Activated CD4-positive, alpha-beta T cell treated with anti-CD3 and anti-CD28 coated beads, Interleukin-2, amount 50 U/mL, for 1 hour (primary cell): ENCODE data around the gene ARHGAP6.

Experiments
- DNase-seq: peaks from one replicate; pipeline ENCODE4 v3.0.0-alpha.2; 2020

Gene ARHGAP6

DNA sequence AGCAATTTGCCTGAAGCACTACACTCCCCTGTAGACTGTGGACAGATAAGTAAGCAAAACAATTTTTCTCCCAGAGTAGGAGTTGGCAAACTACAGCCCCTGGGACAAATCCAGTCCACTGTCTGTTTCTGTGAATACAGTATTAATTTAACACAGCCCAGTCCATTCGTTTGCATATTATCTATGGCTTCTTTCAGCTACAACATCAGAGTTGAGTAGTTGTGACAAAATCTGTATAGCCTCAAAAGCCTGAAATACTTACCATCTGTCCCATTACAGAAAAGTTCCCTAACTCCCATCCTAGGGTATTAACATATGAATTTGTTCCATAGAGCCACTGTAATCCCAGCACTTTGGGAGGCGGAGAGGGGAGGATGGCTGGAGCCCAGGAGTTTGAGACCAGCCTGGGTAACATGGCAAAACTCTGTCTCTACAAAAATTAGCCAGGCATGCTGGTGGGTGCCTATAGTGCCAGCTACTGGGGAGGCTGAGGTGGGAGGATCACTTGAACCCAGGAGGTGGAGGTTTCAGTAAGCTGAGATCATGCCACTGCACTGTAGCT lies 319.5 kb downstream of the ARHGAP6 start:
- no peak for DNase-seq

DNA sequence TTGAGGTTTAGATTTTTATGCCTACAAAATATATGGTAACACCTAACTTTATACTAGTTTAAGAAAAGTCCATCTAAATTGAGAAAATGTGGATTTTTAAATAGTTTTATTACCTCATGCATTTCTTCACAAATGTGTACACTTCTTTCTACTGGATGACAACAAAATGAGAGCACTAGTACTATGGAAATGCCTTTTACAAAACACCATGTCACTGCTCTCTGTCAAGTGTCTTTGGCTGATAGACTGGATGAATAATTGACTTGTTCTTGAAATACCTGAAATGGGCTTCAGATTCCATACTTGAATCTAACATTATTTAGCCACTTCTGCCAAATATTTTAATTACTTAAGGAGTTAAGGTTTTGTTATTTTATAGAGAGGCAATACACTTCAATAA lies 323.0 kb downstream of the ARHGAP6 start:
- DNase-seq: no peak

DNA sequence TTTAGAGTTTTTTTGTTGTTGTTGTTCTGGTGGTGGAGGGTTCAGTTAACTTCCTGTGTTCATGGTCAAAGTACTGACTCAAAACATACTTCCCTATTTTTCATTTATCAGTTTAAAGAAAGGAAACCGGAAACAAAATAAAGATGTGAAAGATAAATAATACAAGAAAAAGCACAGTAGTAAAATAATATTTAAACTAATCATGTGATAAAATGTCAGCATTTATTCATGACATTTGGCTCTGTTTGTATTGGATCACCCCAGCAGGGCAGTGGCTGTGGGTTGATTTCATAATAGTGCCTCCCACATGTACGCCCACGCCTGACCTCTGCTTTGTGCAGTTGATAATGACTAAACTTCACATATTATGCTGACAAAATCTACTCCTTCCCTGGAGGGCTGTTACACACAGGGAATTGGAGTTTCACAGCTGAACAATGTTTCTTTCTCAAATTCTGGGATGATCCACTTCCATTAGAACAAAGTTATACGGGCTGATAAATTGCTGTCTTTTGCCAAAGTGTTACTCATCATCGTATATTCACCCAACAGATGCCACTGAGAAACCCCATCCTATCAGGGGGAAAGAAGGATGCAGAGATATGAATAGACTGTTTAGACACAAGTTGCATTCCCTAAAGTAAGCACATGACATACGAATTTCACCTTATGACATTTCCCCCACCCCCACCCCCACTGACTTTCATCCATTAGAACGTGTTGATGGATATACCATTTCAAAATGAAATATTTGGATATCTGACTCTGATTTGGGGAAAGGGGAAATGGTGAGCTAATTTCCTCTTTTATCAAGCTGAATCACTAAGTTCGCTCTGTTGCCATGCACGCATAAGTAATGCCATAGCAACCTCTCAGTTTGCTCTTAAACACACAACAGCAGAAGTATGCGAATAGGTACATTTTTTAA lies 324.2 kb downstream of the ARHGAP6 start:
- no peak for DNase-seq

DNA sequence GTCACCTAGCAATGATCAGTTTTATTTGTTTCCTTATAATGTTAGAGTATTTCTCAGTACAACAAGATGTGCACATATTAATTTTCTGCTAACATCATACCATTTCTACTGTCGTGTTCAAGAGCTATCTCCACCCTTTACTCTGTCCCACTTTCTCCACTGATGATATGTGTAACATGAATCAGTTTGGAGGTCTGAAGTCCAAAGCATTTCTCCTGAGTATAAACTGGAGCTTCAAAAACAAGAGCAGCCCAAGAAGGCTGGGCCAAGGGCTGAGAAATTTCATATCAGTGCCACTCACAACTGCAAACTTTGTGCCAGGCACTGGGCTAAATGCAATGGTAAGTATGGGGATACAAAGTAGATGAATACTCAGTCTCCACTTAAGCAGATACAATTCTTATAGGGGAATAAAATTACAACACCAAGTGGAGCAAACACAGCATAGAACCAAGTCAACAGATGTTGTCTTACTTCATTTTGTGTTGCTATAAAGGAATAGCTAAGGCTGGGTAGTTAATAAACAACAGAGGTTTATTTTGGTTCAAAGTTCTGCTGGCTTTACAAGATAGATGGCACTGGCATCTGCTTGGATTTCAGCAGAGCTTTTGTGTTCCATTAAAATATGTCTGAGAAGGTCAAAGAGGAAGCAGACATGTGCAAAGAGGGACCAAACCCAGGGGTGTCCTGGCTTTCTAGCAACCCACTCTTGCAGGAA lies 328.3 kb downstream of the ARHGAP6 start:
- no peak for DNase-seq

DNA sequence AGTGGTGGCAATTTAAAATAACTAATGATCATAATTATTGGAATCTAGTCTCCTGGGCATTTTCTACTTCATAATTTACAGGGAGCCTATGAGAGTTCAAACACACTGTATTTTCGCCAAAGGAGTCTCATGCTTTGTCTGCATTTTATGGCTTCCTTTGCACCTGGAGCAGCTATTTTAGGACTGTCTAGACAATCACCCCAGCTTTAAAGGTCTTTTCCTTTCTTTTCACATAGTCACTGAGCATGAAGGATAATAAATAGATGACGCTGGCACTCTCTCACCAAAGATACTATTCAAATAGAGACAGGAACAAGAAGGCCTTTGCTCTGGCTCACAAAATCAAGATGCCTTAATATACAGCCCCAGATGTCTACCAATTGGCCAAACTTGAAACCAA lies 329.5 kb downstream of the ARHGAP6 start:
- no peak for DNase-seq

DNA sequence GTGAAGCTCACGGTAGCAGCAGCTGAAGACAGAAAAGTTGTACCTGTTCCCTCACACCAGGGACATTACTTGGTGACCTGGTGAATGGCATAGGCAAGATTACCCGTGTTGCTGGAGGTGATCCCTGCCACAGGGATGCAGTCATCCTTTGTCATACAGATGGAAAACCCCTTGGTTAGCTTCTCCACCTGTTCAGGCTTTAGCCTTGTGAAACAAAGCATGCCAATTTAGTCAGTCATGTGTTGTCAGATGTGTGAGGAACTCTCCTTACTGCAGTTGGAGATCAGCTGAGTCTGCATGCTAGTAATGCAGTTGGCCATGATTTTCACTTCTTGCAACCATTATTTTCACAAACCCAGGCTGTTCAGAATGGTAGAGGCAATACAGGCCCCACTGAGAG lies 331.6 kb downstream of the ARHGAP6 start:
- DNase-seq: no peak

DNA sequence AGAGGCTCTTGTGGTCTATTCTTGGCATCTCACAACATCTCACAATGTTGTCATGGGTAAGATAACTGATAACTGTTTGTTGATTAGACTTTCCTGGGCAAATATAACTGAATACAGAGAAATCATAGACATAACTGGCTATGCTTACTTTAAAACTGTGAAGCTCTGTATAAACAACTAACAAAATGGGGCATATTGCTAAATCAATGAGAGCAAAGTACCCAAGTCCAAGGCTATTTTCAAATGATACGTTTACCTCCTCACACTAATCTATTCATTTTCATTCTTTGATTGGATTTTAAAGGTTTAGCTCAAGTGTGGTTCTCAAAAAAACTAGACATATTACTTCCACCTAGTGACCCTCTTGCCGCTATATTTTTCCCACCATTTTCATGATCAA lies 333.9 kb downstream of the ARHGAP6 start:
- DNase-seq: no peak

DNA sequence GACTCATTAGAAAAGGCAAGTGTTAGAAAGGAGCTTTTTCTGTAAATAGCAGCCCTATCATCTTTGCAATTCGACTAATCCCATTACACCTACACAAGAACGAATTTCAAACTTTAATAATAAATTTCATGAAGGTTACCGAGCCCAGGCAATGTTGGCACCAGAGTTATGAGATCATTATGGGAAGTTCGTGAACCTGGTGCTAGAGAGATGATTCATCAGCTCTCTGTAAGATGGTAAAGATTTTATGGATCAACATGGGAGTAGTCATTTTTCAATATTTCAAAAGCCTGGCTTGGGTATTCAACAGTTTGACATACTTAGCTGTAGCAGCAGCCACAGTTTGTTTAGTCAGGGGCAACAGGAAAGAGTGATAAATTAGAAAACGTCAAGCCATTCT lies 336.7 kb downstream of the ARHGAP6 start:
- no peak for DNase-seq

DNA sequence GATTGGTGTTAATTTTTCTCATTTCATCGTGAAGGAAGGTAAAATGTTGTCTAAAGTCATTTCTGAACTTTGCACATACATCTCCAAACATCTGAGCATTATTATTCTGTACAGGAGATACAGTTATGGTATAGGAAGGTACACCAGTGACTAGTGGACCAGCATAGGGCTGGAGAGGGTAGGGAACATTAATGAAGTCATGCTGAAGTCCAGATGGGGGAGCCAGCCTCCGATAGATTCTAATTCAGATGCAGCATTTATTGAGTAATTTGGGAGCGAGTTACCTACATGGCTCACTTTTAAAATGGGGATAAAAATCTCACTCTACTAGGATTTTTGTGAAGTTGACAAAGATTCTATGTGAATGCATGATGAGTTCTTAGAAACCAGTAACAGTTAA lies 337.6 kb downstream of the ARHGAP6 start:
- no peak for DNase-seq

DNA sequence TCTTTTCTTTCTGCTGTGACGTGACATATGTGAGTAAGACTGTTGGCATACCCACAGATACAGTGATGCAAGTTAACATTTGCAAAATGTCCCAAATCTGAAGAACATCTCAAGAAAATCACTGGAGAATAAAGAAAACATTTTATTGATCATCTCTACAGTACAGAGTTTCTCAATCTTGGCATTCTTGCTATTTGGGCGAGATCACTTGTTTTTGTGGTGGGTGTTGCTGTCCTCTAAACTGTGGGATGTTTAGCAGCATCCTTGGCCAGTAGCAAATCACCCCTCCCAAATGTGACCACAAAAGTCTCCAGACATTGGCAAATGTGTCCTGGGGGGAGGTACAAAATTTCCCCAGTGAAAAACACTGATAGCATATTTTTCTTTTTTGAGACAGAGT lies 343.7 kb downstream of the ARHGAP6 start:
- DNase-seq: no peak

DNA sequence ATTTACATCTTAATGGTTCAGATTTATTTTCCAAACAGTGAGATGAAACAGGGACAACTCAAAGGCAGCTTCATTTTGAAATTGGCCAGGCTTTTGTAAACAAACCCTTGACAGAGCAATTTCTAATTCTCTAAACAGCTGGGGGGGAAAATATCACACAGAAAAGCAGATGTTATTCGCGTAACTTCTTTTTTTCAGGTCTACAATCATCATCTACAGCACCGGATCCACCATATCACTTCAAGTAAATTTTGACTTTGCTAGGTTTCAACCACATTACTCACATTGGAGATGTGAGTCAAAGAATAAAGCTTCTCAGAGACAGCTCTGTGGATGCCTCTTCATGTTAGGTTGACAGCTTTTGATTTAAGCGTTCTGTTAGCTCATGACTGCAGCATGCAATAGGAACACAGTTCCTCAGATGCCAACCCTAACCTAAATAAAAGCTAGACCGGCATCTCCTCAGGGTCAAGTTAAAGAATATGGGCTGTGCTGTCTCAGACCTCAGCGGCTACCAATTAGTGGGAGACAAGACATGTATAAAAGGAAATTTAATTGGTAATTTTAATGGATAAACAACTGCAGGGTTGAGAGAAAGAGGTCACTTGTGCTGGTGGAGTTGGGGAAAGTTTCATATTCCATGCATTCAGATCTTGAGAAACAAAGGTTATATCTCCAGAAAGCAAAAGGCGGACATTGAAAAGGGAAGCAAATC lies 345.8 kb downstream of the ARHGAP6 start:
- no peak for DNase-seq

DNA sequence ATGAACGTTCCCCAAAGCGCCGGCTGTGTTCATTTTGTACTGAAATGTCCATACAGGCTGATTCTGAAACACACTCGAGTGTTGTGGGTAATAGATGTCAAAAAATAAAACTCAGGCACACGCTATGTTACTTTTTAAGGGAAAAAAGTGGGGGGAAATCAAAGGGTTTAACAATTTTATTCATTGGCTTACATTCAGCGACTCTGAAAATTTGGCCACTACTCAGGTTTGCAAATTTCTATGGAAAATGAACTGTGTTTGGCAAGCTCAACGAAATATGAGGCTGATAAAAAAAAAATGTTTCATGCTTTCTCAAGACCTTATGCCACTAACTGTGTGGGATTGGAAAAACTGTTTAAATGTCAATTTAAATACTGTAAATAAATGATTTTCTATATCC lies 354.0 kb downstream of the ARHGAP6 start:
- DNase-seq: no peak

DNA sequence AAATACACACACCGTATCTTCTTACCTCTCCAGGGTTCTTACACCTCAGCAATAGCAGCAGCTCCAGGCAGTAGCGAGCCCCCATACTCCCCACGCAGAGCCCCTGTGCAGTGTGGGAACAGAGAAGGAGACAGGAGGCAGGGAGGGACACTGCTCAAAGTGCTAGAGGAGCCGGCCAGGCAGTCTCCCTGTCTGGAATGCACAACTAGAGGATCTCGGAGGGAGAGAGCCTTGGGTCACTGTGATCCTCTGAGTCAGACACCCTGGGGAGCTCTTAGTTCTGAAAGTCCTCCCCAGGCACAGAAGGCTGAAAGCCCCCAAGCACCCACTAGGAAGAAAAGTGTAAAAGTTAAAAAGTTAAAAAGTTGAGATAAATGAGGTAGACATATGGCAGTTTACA lies 356.5 kb downstream of the ARHGAP6 start:
- no peak for DNase-seq

DNA sequence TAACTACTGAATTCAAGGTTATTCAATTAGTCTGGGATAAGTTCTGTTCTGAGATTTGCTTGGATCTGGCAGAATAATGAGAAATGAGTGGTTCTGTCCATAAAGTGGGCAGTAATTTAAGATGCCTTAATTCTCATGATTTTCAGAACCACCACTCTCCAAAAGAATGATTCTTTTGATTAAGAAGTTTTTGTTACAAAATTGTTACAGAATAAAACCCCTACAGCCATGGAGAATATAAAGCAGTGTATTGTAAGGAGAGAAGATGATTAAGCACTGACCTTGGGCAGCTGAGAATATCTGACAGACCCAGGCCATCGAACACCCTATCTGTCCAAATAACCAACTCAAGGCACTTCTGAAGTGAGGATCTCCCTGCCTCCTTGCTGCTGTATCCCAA lies 360.1 kb downstream of the ARHGAP6 start:
- no peak for DNase-seq

DNA sequence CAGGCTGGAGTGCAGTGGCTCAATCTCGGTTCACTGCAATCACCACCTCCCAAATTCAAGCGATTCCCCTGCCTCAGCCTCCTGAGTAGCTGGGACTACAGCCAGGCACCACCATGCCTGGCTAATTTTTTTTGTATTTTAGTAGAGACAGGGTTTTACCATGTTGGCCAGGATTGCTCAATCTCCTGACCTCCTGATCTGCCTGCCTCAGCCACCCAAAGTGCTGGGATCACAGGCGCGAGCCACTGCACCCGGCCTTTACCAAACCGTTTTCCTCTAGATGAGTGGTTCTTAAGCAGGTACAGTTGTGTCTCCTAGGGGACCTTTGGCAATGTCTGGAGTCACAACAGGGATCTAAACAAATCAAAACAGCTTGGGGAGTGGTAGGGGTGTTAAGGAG lies 360.9 kb downstream of the ARHGAP6 start:
- DNase-seq: no peak

DNA sequence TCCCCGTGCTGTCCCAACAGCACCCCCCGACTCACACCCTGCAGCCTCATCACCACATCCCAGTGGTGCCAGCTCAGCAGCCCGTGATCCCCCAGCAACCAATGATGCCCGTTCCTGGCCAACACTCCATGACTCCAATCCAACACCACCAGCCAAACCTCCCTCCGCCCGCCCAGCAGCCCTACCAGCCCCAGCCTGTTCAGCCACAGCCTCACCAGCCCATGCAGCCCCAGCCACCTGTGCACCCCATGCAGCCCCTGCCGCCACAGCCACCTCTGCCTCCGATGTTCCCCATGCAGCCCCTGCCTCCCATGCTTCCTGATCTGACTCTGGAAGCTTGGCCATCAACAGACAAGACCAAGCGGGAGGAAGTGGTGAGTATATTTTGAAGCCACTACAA lies 367.1 kb downstream of the ARHGAP6 start:
- DNase-seq: no peak

DNA sequence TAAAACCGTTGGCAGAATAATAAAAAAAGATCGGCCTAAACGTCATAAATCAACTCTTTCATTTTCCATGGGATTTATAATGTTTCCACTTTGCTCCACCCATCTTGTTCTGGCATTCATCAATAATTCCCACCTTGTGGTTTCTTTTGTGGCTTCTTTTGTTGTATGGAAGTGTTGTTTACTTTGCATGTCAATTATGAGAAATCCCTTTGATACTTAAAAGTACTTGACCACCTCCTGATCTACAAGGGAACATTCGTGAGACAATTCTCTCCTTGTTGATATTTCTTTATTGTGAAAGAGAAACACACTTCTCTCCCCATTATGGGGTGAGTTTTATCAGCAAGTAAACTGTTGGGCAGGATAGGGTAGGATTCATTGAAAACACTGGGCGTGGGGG lies 369.7 kb downstream of the ARHGAP6 start:
- DNase-seq: no peak

DNA sequence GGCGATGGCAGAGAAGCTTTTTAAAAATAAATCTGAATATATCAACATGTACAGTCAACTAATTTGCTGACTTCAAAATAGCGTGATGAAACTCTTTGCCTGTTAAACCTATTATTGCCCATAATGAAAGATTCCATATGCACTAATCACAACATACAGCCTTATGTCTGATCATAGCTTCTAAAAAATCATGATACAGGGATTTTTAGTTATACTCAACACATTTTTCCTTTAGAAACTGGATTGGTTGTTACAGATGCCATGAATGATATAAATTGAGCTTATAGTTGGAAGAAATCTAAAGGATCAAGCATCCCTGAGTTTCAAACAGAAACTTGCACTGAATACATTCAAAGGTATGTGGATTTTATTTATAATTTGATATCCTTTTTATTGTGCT lies 372.6 kb downstream of the ARHGAP6 start, which contains the start of gene AMELX:
TSS of gene AMELX (plus strand) at position 301 of the 400 bp plus-strand sequence. CDS start 1,376 bp downstream, outside the sequence.
- DNase-seq: no peak

DNA sequence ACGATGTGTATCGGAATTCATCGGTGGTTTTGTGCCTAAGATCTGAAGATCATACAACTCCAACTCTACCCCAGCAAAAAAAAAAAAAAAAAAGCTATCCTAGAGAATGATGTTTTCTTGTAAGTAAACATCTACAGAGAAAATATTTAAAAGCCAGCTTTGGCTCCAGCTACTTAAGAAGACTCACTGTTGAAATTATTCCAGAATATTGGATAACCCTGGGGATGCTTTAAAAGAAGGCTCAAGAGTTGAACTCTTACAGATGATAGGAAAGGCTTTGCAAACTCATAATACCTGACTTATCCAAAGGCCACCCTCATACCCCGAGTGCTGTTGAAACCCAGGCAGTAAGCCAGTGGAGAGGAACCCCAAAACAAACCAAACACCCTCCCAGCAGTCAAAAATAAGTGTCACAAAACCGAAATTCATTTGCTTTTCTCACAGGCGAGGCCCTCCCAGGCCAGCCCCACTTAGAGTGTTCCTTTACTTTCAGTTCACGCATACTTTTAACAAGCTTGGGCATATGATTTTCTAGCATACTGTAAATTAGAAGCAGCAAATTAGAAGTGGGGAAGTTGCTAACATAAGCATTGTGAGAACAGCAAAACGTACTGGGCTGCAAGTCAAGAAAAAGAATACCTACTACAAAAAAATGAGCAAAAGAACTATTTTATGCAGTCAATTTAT lies 375.2 kb downstream of the ARHGAP6 start:
- DNase-seq: no peak

DNA sequence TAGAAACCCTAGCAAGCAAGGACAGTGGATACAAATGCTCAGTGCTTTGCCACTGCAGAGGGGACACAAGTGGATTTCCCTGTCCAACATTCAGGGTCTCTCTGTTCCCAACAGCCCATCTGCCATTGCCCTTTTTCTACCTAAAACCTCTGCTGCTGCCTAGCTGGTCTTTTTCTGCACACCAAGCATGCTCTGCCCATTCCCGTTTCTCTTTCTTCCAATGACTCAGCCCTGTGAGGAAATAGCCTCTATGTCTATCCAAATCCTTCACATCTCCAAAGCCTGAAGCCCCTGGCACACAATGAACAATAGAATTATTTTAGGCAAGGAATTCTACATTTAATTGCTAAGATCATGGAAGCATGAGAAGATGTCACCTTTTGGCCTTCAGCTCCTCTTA lies 378.2 kb downstream of the ARHGAP6 start:
- no peak for DNase-seq

DNA sequence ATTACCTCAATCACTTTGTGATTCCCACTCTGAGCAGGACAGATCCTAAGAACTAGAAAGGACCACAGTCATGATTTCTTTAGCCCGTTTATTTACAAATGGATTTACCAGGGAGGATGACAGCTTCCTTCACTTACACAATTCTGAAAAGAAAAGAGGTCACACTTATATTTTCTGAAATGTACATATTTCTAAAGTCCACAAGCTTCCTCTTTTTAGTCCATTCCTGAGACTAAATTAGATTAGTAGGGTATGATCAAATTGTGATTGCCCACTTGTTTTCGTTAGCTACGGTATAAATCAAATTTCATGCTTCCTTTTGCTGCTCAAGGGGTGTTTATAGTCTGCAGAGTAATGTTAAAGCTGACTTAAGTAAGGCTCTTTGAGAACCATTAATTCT lies 380.1 kb downstream of the ARHGAP6 start:
- no peak for DNase-seq

DNA sequence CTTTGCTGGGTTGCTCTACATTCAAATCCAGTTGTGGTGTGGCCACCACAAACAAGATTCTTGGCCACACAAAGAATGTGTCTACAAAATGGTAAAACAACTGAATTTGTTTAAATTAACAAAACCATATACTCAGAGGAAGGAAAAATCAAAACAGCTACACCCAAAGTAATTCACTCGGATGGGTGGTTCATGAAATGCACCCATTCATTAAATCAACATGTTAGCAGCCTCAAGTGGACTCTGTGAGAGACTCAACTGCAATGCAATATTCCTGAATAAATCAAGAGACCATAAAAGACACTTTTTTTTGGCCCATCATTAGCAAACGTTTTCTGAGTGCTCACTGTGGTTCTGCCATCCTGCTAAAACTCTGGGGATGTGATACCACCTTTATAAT lies 383.7 kb downstream of the ARHGAP6 start:
- DNase-seq: no peak

DNA sequence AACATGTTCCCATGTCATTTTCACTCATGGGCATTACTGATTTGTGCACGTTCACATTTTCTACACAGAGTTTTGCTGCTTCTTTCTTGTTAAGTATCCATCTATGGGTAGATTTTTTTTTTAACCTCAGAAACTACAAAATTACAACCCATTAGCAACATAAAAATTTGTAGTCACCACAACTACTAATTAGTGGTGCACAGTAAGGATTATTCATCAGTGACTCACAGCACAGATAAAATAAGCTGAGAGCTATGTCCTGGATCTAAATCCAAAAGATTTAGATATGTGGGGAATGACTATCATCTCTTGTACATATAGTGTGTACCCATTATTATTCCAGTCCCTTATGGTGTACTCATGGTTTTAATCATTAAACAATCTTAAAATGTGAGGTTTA lies 392.2 kb downstream of the ARHGAP6 start:
- no peak for DNase-seq
